Esophagus squamous epithelium (tissue), 5 donors: Measurements from ENCODE around the gene TRIP4. TPM values are rescaled to one million over a fixed set of nuclear protein-coding genes. Genes with fewer than 3 reads are reported as not detected.
A peak's percentile ranks its signal among the peaks of the same experiment; 100 is the strongest.
"Not testable (repeated sequence)": the region's sequence is repeated elsewhere in the genome, so short reads cannot be mapped to it uniquely, and the experiment has no call there.

Source experiments
- DNase-seq: peaks from one replicate; lab custom pipeline; 2025; lab: John Stamatoyannopoulos, UW
- H3K27ac ChIP-seq, 4 donors: fragments of 200-600 bp; sonication (generic); one replicate each; pipeline ENCODE4 v1.5.1; 2016 to 2019; ENCODE audit warnings: mild to moderate bottlenecking in 1 of 4
- H3K27me3 ChIP-seq, 4 donors: fragments of 200-600 bp; sonication (generic); 1 replicate in 3 of 4; 2 replicates in 1 of 4; pipeline versions ENCODE4 v1.5.1 to v1.6.0; 2017 to 2021; ENCODE audit warnings: antibody characterized with exemption in 1 of 4
- H3K36me3 ChIP-seq, 3 donors: fragments of 200-600 bp; sonication (generic); one replicate each; pipeline ENCODE4 v1.5.1; 2016 to 2019
- H3K4me1 ChIP-seq, 3 donors: fragments of 200-600 bp; sonication (generic); one replicate each; pipeline ENCODE4 v1.5.1; 2017 to 2019
- H3K4me3 ChIP-seq, 4 donors: fragments of 200-600 bp; sonication (generic); 1 replicate in 3 of 4; 2 replicates in 1 of 4; pipeline ENCODE4 v1.5.1; 2016 to 2019; ENCODE audit warnings: mild to moderate bottlenecking in 2 of 4, moderate library complexity in 1 of 4
- H3K9me3 ChIP-seq, 3 donors: fragments of 200-600 bp; sonication (generic); one replicate each; pipeline ENCODE4 v1.5.1; 2016 to 2019
- CTCF ChIP-seq, 6 experiments: fragments of 450-650 bp in 4 of 6; fragments of 200-600 bp in 2 of 6; sonication (generic) in 2 of 6; IDR thresholded peaks; one replicate each; pipeline ENCODE4 v1.5.1; 2016 to 2019; ENCODE audit warnings: antibody characterized with exemption in 6 of 6, mild to moderate bottlenecking in 4 of 6, moderate library complexity in 4 of 6
- POLR2A ChIP-seq, 4 donors: fragments of 450-650 bp; IDR thresholded peaks; one replicate each; pipeline ENCODE4 v1.6.1; 2017; ENCODE audit warnings: antibody characterized with exemption in 4 of 4, mild to moderate bottlenecking in 4 of 4, moderate library complexity in 3 of 4
- WGBS, 2 donors: methylation state at CpG; one replicate each; pipeline ENCODE4 v1.1.5; 2018; 5-methylcytosine and 5-hydroxymethylcytosine counted together
- intact Hi-C: fragments of 100-400 bp; cut with DNase I; formaldehyde crosslinking; loops from one replicate; pipeline ENCODE4 v1.15.0; 2022
- total RNA-seq, 4 donors: library from RNA; depleted of rRNA; stranded (reverse); fragments of >200 nt; gene quantifications; one replicate each; pipeline ENCODE4 v1.1.0, GENCODE V29; 2016
- donor health status: DM: yes; HTN: yes; CAD: no.

The TRIP4 gene
- total RNA-seq, 4 donors from 2014 or later: 9.1 to 15.5 (median 12.8) TPM

DNA sequence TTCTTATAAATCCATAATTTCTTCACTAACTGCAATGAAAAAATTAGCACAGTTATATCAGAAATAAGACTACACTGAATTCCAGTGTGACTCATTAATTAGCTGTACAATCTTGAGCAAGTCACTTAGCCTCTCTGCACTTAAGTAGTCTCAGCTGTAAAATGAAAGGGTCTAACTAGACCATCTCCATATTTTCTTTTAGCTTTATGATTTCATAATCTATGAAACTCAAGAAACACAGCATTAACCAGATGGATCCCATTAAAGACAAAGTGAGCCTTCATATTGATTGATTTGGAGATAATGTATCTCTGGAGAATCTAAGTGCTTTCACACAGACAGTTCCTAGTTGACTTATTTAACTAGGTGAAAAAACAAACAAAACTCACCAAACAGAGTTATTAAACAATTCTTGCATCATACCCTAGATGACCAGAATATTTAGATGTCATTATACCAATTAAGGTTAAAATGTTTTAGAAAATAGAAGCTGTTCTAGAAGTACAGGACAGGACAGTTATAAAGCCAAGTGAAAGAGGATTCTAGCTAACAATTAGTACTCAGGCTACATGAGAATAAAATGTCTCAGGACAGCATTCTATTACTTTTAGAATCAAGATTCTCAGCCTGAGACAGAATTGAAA is 42.9 kb upstream of the TRIP4 start:
- Histone ChIP-seq H3K27me3 (no peaks in the 10 kb centered on the region), H3K4me1 (no peaks in the 10 kb centered on the region), H3K4me3 (no peak overlapping the region), H3K36me3 (peaks cover 0 to 34% (median 0%) of the 10 kb centered on the region in 3 donors), H3K9me3 (no peaks in the 10 kb centered on the region), H3K27ac (no peak overlapping the region)
- DNase-seq: no peak
- intact Hi-C loops: no loop called here
- TF ChIP-seq CTCF (IDR thresholded peaks at IDR 0.05) (no peak), POLR2A (IDR thresholded peaks at IDR 0.05) (no peak)

- H3K27me3 ChIP-seq, intact Hi-C loops, DNase-seq, H3K27ac ChIP-seq, H3K4me1 ChIP-seq, H3K4me3 ChIP-seq, H3K9me3 ChIP-seq: not testable (repeated sequence)
- WGBS, 2 donors: 93% methylated on average over 6 of the region's 6 CpGs
- H3K36me3 ChIP-seq: peaks cover 0 to 29% (median 0%) of the 10 kb centered on the region in 3 donors
Observed at GRCh38 chr15:64346242-64346641, 41.4 kb upstream of the TRIP4 start.

GRCh38 chr15:64348455-64348854 is 39.2 kb upstream of the TRIP4 start:
- H3K9me3 ChIP-seq: no peaks in the 10 kb centered on the region
- no peaks in the 10 kb centered on the region for H3K27me3 ChIP-seq
- H3K27ac ChIP-seq: no peak overlapping the region
- peaks cover 0 to 17% (median 0%) of the 10 kb centered on the region in 3 donors for H3K36me3 ChIP-seq
- DNase-seq: no peak
- TF ChIP-seq CTCF (IDR thresholded peaks at IDR 0.05): no peak
- no peak for TF ChIP-seq POLR2A (IDR thresholded peaks at IDR 0.05)
- WGBS, 2 donors: 76 to 88% methylated on average over 1 of the region's 1 CpG
- peaks cover 0 to 6% (median 0%) of the 10 kb centered on the region in 3 donors for H3K4me1 ChIP-seq
- intact Hi-C loops: no loop called here
- no peak overlapping the region for H3K4me3 ChIP-seq

- no peak for DNase-seq
- 100% methylated on average over 2 of the region's 2 CpGs; no CpG with 5 or more reads in 1 of the 2 donors for WGBS, 2 donors
- intact Hi-C loops: no loop called here
- TF ChIP-seq POLR2A (IDR thresholded peaks at IDR 0.05): no peak
- H3K4me3 ChIP-seq: no peak overlapping the region
- no peaks in the 10 kb centered on the region for H3K9me3 ChIP-seq
- H3K27ac ChIP-seq: no peak overlapping the region
- H3K36me3 ChIP-seq: peaks cover 0 to 24% (median 0%) of the 10 kb centered on the region in 3 donors
- peaks cover 0 to 12% (median 2%) of the 10 kb centered on the region in 3 donors for H3K4me1 ChIP-seq
- no peaks in the 10 kb centered on the region for H3K27me3 ChIP-seq
Observed at GRCh38 chr15:64349375-64349774, 38.3 kb upstream of the TRIP4 start.

DNA sequence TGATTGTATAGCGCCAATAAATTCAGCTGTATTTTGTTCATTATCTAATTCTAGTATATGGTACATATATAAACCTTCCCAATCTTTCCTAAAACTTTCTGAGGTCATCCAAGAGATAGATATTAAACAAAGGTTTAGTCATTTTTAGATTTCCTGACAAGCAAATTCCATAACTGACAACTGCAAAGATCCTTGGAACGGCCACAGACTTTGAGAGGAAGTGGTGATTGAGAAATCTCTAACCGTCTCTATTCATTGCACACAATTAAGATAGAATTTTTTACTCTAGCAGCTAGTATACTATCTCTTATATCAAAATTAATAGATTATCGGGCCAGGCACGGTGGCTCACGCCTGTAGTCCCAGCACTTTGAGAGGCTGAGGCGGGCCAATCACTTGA is 36.4 kb upstream of the TRIP4 start:
- Histone ChIP-seq H3K27me3 (no peaks in the 10 kb centered on the region), H3K4me3 (no peak overlapping the region), H3K9me3 (no peaks in the 10 kb centered on the region), H3K27ac (no peak overlapping the region), H3K4me1 (peaks cover 3 to 21% (median 6%) of the 10 kb centered on the region in 3 donors), H3K36me3 (peaks cover 0 to 24% (median 0%) of the 10 kb centered on the region in 3 donors)
- 72 to 86% methylated on average over 7 of the region's 7 CpGs for WGBS, 2 donors
- TF ChIP-seq CTCF (IDR thresholded peaks at IDR 0.05): no peak
- TF ChIP-seq POLR2A (IDR thresholded peaks at IDR 0.05): no peak
- DNase-seq: no peak
- intact Hi-C loops: loop anchor here (10.0 kb wide), 2 partner anchors 136 to 196 kb away; partner anchors contain the start of gene SNX22

GRCh38 chr15:64354688-64355344 is 32.8 kb upstream of the TRIP4 start:
- TF ChIP-seq POLR2A (IDR thresholded peaks at IDR 0.05) (no peak), CTCF (IDR thresholded peaks at IDR 0.05) (no peak)
- intact Hi-C loops: loop anchor here (10.0 kb wide), 2 partner anchors 140 to 200 kb away; partner anchors contain the start of gene SNX22
- WGBS, 2 donors: 17 to 21% methylated on average over 5 of the region's 5 CpGs

More at GRCh38 chr15:64354688-64355344, 32.8 kb upstream of the TRIP4 start:
- Histone ChIP-seq H3K27me3 (no peaks in the 10 kb centered on the region), H3K36me3 (peaks cover 0 to 7% (median 0%) of the 10 kb centered on the region in 3 donors), H3K4me3 (peak overlapping the region; percentile 68 to 80 (median 72)), H3K4me1 (peaks cover 3 to 30% (median 11%) of the 10 kb centered on the region in 3 donors), H3K27ac (peak overlapping the region; percentile 79 to 89 (median 81)), H3K9me3 (no peaks in the 10 kb centered on the region)
- DNase-seq: no peak
